Coronary artery (tissue), 2 donors: ENCODE results near the gene RARG.

Experiments
- DNase-seq: peaks from one replicate; pipeline ENCODE4 v3.0.0-alpha.2; 2017; ENCODE audit warnings: low spot score
- H3K27ac ChIP-seq, 2 donors: fragments of 200-600 bp; sonication (generic); one replicate each; pipeline ENCODE4 v1.5.1; 2016 to 2019
- H3K4me3 ChIP-seq: fragments of 200-600 bp; sonication (generic); 2 replicates; pipeline ENCODE4 v1.5.1; 2016; ENCODE audit warnings: mild to moderate bottlenecking, moderate library complexity
- CTCF ChIP-seq: fragments of 200-600 bp; sonication (generic); IDR thresholded peaks from one replicate; pipeline ENCODE4 v1.5.1; 2019; ENCODE audit warnings: antibody characterized with exemption

The RARG gene

GRCh38 chr12:53244337-53244736, 12.3 kb upstream of the RARG start:
- Histone ChIP-seq H3K4me3 (no peak overlapping the region), H3K27ac (no peak overlapping the region)
- no peak for TF ChIP-seq CTCF
- no peak for DNase-seq

- no peak for DNase-seq
- H3K27ac ChIP-seq: no peak overlapping the region
- TF ChIP-seq CTCF: no peak
- H3K4me3 ChIP-seq: no peak overlapping the region
Measured at GRCh38 chr12:53241623-53242412, 9.8 kb upstream of the RARG start.

GRCh38 chr12:53239643-53240258, 7.7 kb upstream of the RARG start:
- H3K4me3 ChIP-seq: no peak overlapping the region
- no peak overlapping the region for H3K27ac ChIP-seq
- no peak for TF ChIP-seq CTCF
- DNase-seq: no peak

GRCh38 chr12:53236443-53237111, 4.6 kb upstream of the RARG start:
- no peak for TF ChIP-seq CTCF
- Histone ChIP-seq H3K4me3 (no peak overlapping the region), H3K27ac (no peak overlapping the region)
- no peak for DNase-seq

- Histone ChIP-seq H3K27ac (peak overlapping the region in 1 of 2 donors; percentile 95), H3K4me3 (no peak overlapping the region)
- TF ChIP-seq CTCF: no peak
- DNase-seq: no peak
Measured at GRCh38 chr12:53235742-53236442, 3.9 kb upstream of the RARG start.

DNA sequence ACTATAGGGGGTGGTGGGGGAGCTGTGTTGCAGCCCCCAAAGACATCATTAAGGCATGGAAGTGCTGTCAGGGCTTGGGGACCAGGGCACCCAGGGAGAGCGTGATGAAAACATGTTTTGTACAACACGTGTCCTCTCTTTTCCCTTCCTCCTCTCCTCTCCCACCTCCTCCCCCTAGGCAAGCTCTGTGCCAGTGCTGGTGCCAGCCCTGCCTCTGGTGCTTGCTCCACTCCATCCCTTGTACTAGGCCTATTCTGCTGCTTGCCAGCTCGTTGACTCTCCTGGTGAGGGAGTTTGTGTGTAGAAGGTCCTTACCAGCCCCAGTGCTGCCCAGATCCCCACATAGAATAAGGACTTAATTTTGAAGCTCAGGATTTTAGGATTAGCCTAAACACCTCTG, 3.2 kb upstream of the RARG start:
- no peak for TF ChIP-seq CTCF
- no peak for DNase-seq
- H3K4me3 ChIP-seq: no peak overlapping the region
- H3K27ac ChIP-seq: peak overlapping the region; percentile 80 to 95
